ENCODE data around the gene MPO.
A peak's percentile ranks its signal among the peaks of the same experiment; 100 is the strongest.

MPO gene

DNA sequence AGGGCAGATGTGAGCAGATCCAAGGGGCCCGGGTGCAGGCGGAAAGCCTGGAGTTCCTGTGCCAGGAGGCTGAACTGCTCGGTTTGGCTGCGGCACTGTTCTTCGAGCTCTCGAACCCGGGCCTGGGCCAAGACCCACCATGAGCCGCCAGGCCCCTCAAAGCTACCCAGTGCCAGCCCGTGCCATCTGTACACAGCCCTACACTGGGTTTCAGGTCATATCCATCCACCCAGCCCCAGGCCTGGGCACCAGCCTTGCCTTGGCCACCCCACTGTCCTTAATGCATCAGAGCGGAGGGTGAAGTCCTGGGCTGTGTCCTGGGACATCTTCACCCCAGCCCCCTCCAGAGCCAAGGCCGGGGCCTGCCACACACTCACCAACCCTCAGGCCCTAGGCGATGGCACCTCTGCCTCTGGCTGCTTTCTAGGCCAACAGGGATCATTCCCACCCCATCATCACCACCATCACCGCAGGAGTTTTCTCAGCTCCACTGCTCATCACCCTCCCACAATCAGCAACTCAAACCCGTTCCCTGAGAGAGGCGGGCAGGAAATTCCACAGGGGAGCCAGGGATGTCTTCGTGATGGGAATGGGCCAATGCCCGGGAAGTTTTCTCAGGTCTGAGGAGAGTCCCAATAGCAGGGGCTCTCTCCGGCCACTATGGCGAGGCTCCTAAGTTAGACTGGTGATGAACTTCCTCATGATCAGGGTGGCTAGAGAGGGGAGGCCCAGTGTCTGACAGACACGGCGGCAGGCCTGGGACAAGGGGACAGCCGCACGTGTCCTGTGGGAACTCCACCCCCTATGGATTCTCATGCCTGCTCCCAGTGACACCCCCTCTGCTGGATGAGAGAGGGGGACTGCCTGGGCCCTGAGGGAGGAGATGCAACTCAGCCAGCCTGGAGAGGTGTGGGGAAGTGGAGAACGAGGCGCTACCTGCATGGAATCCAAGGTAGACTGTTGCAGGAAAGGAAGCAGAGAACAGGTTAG lies 38.7 kb upstream of the MPO start:
- no peak for DNase-seq

GRCh38 chr17:58318627-58319172 lies 38.0 kb upstream of the MPO start:
- no peak for DNase-seq

- DNase-seq = no peak
These were observed 37.3 kb upstream of the MPO start for GRCh38 chr17:58318065-58318481.

GRCh38 chr17:58317421-58318064 lies 36.8 kb upstream of the MPO start:
- DNase-seq = peak; percentile 90

DNA sequence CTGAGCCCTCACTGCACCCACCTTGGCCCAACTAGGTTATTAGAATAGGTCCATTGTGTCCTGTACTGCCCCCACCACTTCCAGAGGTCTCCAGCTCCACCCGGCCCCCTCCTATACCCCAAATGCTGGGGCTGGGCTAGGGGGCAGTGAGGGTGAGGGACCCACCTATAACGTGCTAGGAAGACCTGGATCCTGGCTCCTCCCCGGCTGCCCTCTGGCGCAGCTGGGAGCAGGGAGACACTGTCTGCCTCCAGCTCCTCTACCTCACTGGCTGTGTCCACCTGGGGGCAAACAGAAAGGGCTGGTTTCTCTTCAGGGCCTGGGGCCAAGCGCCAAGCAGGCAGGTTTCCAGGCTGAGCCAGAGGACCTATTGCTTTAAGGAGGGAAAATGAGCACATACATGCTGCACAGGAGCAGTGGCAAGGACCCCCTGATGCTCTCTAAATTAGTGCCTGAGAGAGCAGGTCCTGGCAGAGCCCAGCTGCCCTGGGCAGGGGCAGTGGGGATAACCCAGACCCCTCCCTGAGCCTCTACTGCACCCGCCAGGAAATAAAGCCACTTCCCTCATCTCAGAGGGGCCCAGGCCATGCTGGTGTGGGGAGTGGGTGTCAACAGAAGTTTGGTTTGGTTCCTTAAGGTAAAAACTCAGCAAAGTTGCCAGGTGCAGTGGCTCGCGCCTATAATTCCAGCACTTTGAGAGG lies 35.7 kb upstream of the MPO start:
- DNase-seq = no peak

- DNase-seq = no peak
These were observed 35.0 kb upstream of the MPO start for GRCh38 chr17:58315750-58316149.

GRCh38 chr17:58315281-58315711 lies 34.6 kb upstream of the MPO start:
- DNase-seq = no peak

DNA sequence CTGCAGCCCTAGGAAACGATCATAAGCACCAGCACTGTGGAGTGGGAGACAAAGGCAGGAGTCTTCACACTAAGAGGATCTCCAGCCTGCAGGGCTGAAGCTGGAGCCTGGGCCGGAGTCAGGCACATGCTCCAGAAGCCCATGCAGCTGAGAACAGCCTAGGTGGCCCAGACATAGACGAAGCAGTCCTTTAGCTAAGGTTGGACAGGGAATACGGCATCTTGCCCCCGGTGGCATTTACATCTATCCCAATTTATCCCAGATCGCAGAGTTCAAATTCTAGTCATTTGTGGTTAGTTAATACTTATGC lies 33.9 kb upstream of the MPO start:
- DNase-seq = no peak

GRCh38 chr17:58313815-58314705 lies 33.3 kb upstream of the MPO start:
- no peak for DNase-seq

- no peak for DNase-seq
These were observed 32.1 kb upstream of the MPO start for GRCh38 chr17:58312829-58313228.

DNA sequence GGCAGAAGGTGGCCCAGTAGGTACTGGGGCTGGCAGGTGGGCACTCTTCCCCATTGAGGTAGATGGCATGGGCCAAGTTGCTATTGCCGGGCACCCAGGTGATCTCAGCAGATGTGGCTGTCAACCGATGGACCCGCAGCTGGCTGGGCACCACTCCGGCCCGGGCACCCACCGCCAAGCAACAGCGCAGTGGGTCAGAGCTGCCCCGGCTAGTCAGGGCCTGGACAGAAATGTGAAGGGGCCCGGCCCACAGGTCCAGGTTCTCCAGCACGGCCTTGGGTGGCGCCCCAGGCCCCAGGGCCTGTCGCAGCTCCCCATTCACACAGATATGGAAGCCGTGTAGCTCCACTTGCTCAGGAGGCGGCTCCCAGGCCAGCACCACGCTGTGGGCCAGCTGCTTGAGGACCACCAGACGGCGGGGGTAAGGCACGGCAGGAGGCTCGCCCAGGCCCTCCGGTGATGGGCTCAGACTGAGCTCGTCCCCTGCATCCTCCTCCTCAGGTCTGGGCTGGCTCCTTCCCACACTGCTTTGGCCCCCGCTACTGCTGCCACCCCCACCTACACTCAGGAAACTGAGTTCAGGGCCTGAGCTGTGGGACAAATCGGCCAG lies 31.4 kb upstream of the MPO start:
- no peak for DNase-seq

GRCh38 chr17:58311429-58311894 lies 30.7 kb upstream of the MPO start:
- DNase-seq = no peak

DNA sequence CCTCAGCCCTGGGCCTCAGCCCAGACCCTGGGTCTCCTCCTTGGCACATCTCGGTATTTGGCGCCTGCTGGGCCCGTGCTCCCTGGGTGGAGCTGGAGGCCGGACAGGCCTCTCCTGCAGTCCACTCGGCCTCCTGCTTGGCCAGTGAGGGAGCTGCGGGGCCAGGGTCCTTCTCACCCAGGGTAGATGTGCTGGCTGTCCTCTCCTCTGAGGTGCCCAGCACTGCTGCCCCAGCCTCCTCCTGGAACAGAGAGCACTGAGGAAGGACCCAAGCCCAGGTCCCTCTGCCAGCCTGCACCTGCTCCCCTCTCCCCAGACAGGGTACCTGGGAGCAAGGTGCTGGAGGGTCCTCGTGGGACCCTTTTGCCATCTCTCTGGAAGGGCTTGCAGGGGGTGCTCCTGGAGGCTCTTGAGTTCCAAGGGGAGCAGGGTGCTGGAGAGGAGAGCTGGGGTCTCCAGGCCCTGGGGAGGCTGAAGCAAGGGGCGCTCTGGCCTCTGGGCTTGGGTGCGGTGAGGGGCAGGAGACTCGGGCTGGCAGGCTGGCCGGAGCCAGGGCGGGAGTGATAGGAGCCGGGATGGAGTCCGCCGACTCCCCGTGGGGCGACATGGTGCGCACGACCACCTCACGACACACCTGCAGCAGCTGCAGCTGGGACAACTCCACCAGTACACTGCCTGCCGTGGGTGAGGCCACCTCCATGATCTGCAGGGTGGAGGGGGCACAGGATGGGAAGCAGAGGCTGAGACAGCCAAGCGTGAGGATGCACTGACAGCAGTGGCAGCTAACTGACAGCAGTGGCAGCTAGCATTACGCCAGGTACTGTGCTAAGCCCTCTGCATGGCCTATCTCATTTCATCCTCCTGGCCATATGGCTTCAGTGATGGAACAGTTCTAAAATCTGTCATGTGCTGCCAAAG lies 30.0 kb upstream of the MPO start:
- DNase-seq = no peak

- DNase-seq = no peak
These were observed 29.2 kb upstream of the MPO start for GRCh38 chr17:58309918-58310259.

DNA sequence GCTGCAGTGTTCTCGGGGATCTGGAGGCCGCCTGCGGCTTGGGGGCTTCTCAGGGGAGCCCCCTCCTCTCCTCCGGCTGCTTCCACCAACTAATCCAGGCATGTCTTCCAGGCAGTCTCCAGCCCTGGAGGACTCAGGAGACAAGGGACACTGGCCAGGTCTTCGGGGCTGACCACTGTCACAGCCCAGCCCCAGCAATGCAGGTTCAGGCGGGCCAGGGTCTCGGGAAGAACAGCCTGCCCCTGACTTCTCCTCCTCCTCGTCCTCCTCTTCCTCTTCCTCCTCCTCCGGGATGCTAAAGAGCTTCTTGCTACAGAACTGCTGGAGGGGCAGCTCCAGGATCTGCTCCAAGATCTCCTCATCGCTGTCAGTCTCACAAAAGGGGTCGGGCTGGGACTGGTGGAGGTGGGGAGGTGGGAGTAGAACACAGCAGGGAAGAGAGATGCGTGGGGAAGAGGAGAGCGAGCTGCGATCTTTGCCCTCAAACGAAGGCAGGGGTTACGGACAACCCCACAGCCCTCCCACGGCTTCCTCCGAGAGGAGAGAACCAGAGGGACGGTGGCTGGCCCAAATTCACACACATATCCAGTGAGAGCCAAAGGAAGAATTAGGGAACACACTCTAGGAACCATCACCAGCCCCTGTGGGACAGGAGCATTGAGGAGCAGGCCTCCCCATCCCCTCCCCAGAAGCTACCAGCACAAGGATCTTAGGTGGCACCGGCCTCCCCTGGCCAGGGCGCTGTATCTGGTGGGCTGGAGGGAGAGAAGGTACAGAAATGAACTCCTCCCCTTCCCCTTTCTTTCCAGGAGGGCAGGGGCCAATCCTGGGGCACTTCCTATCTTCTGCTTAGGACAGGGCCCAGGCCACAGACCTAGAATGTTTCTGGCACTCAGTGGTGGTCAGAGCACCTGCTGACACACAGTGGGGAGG lies 28.5 kb upstream of the MPO start:
- DNase-seq = no peak

DNA sequence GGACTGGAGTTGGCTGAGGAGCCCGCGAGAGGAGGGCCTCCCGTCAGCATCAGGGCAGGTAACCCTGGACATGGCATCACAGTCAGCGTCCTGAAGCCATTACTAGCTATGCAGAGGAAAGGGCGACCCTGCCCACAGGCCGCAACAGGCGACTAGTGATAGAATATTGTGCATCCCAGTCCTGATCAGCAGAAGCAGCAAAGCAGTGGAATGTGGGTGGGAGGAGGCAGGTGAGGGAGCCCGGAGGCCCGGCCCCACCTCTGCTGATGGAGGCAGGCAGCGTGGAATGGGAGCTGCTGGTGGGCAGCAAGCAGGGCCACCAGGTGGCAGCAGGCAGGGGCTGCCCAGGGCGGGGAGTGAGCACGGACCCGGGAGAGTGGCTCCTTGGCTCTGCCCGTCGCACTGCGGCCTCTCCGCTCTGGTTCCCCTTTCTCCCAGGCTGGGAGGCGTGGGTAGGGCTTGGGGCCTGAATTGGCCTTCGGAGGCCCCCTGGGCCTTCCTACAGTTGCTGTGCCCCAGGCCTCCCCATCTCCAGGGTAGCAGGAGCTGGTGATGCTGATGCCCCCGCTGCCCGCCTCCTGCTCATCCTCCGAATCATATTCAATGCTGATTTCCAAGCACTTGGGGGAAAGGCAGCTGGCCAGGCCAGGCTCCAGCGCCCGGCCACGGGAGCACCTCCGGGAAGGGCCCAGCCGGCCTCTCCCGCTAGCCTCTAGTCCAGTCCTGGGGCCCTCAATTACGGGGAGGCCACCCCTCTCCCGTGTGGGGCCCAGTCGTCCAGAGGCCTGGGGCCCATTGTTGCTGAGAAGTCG lies 27.6 kb upstream of the MPO start:
- peak; percentile 56 for DNase-seq

DNA sequence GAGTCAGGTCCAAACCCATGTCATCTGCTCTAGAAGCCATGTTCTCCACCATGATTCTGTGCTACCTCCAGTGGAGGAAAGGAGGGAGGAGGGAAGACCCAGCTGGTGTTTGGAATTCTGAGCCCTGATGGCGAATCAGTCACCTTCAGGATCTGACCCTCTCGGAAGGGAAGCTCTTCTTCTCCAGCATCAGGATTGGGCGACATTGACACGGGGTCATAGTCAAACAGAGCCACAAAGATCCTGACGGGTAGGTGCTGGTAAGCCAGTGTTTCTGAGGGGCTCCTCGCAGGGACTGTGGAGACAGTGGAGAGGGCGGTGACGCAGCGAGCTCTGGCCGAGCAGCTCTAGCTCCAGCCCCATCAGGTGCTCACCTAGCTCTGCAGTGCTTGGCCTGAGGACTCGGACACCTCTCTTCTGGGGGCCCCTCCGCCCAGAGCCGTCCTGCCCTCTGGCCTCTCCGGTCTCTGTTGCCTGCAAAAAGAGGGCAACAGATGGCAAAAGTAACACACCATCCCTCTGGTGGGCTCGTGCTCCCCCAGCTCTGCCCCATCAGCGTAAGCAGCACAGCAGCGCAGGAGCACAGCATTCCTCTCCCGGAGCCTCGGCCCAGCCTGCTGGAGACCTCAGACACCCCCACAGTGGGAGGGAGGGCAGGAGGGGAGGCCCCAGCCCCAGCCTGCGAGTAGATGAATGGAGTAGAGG lies 26.9 kb upstream of the MPO start:
- DNase-seq = no peak
